HepG2 (cell line): ENCODE measurements around the gene ATPAF2. TPM values are rescaled to one million over a fixed set of nuclear protein-coding genes. Genes with fewer than 3 reads are reported as not detected.
A peak's percentile ranks its signal among the peaks of the same experiment; 100 is the strongest.

Experiments used
- ARNT ChIP-seq: fragments of 450-650 bp; IDR thresholded peaks from 2 replicates; pipeline ENCODE4 v1.6.1; 2017
- ATAD3A ChIP-seq: sonication (generic); formaldehyde crosslinking; IDR thresholded peaks from 2 replicates; pipeline ENCODE4 v1.4.0; 2020; ENCODE audit warnings: missing genetic modification reagents
- CTCF ChIP-seq: sonication (generic); formaldehyde crosslinking; IDR thresholded peaks from 2 replicates; pipeline ENCODE4 v1.5.0; 2020; ENCODE audit warnings: mild to moderate bottlenecking, missing genetic modification reagents, moderate library complexity
- GABPA ChIP-seq, 2 experiments: IDR thresholded peaks; 2 replicates each; pipeline ENCODE4 v1.6.1; 2011 to 2016; ENCODE audit warnings: low read depth in 2 of 2, low read length in 1 of 2, missing biosample characterization in 1 of 2, missing genetic modification characterization in 1 of 2
- GMEB1 ChIP-seq: sonication (generic); formaldehyde crosslinking; IDR thresholded peaks from 2 replicates; pipeline ENCODE4 v1.5.1; 2020; ENCODE audit warnings: missing genetic modification reagents, mild to moderate bottlenecking, borderline replicate concordance
- HBP1 ChIP-seq: IDR thresholded peaks from 2 replicates; pipeline ENCODE4 v1.6.1; 2016; ENCODE audit warnings: low read depth, control low read depth
- HDAC6 ChIP-seq: fragments of 200-600 bp; sonication (generic); IDR thresholded peaks from 2 replicates; pipeline ENCODE4 v1.7.0; 2017; ENCODE audit warnings: mild to moderate bottlenecking, antibody characterized with exemption, low read length, low read depth
- LRRFIP1 ChIP-seq: sonication (generic); formaldehyde crosslinking; conservative IDR thresholded peaks from 2 replicates; pipeline ENCODE4 v1.4.0; 2020; ENCODE audit warnings: missing genetic modification reagents
- NR2F6 ChIP-seq, 2 experiments: IDR thresholded peaks; 2 replicates each; pipeline ENCODE4 v1.6.1; 2016; ENCODE audit warnings: antibody characterized with exemption in 1 of 2, mild to moderate bottlenecking in 1 of 2
- RFX3 ChIP-seq: IDR thresholded peaks from 2 replicates; pipeline ENCODE4 v1.6.1; 2016; ENCODE audit warnings: missing biosample characterization, missing genetic modification reagents
- SMARCE1 ChIP-seq: fragments of 450-650 bp; IDR thresholded peaks from 2 replicates; pipeline ENCODE4 v1.6.1; 2017; ENCODE audit warnings: borderline replicate concordance
- SMYD3 ChIP-seq: sonication (generic); formaldehyde crosslinking; IDR thresholded peaks from 2 replicates; pipeline ENCODE4 v1.8.1; 2023; ENCODE audit warnings: mild to moderate bottlenecking, missing genetic modification reagents
- YEATS4 ChIP-seq: sonication (generic); formaldehyde crosslinking; IDR thresholded peaks from 2 replicates; pipeline ENCODE4 v1.4.0; 2020; ENCODE audit warnings: missing genetic modification reagents, borderline replicate concordance
- ZBTB38 ChIP-seq: sonication (generic); formaldehyde crosslinking; IDR thresholded peaks from 2 replicates; pipeline ENCODE4 v1.5.1; 2020; ENCODE audit warnings: mild to moderate bottlenecking, missing genetic modification reagents
- ZMAT3 ChIP-seq: sonication (generic); formaldehyde crosslinking; conservative IDR thresholded peaks from 2 replicates; pipeline ENCODE4 v1.7.0; 2021; ENCODE audit warnings: missing genetic modification reagents
- ZNF292 ChIP-seq: sonication (generic); formaldehyde crosslinking; IDR thresholded peaks from 2 replicates; pipeline ENCODE4 v1.8.1; 2022; ENCODE audit warnings: mild to moderate bottlenecking, low read depth, missing genetic modification reagents, borderline replicate concordance
- ZNF431 ChIP-seq: sonication (generic); formaldehyde crosslinking; IDR thresholded peaks from 2 replicates; pipeline ENCODE4 v1.9.0; 2022; ENCODE audit warnings: missing genetic modification reagents, low read depth, mild to moderate bottlenecking, borderline replicate concordance
- ZNF878 ChIP-seq: sonication (generic); formaldehyde crosslinking; IDR thresholded peaks from 2 replicates; pipeline ENCODE4 v1.8.1; 2023; ENCODE audit warnings: mild to moderate bottlenecking, missing genetic modification reagents, moderate library complexity
- polyA plus RNA-seq, 8 experiments: library from polyadenylated mRNA; depleted of rRNA in 3 of 8; stranded (reverse) in 7 of 8; unstranded in 1 of 8; fragments of >200 nt; fragmentation: Illumina TruSeq in 4 of 8; extraction: Trizol in 4 of 8; gene quantifications; 2 replicates each; pipeline versions ENCODE4 v1.2.1 to v1.2.3, GENCODE V29; 2011 to 2016; ENCODE audit warnings: low read depth in 4 of 8, missing spikeins in 1 of 8, mixed read lengths in 1 of 8; ENCODE audit not compliant: insufficient read depth in 1 of 8
- total RNA-seq, 5 experiments: library from RNA; depleted of rRNA; stranded (reverse); fragments of >200 nt; fragmentation: Illumina TruSeq; extraction: Trizol; gene quantifications; 2 replicates each; pipeline ENCODE4 v1.2.3, GENCODE V29; 2016; ENCODE audit warnings: low read depth in 1 of 5
- TF ChIP-seq, protein P1 (sequence below): IDR thresholded peaks from 2 replicates; pipeline ENCODE4 v1.6.1; 2016; ENCODE audit warnings: mild to moderate bottlenecking

ATPAF2 gene
- total and polyA plus RNA-seq, 2 of the 13 experiments (the other 11 are each of a cell fraction or from before 2014, with no cell fraction given): 15.0 to 16.5 TPM

GRCh38 chr17:18087610-18088491, 48.9 kb upstream of the ATPAF2 start, which contains the start of gene DRG2 (continued):
- no peak for TF ChIP-seq SMARCE1
- TF ChIP-seq CTCF (CRISPR knock-in tag): peak; percentile 59
- peak; percentile 91 for TF ChIP-seq GABPA (IDR thresholded peaks at IDR 0.05; ENCODE audit: low read depth, low read length)
- TF ChIP-seq GABPA (CRISPR knock-in tag; IDR thresholded peaks at IDR 0.05; ENCODE audit: low read depth): peak; percentile 98
- peak; percentile 95 for TF ChIP-seq ZMAT3 (CRISPR knock-in tag)
- TF ChIP-seq HBP1 (CRISPR knock-in tag): peak; percentile 95
- TF ChIP-seq SMYD3 (CRISPR knock-in tag): 0 out of 2 replicates have a peak, but pooled peaks have one; percentile 81
- peak; percentile 91; the same call in 1 of the 2 replicates for TF ChIP-seq ZNF878 (CRISPR knock-in tag)
- no peak for TF ChIP-seq LRRFIP1 (CRISPR knock-in tag)
- no peak for TF ChIP-seq HDAC6
- no peak for TF ChIP-seq ATAD3A (CRISPR knock-in tag)
- peak; percentile 27; the same call in 1 of the 2 replicates for TF ChIP-seq NR2F6 (IDR thresholded peaks at IDR 0.05)
- TF ChIP-seq NR2F6 (CRISPR knock-in tag; IDR thresholded peaks at IDR 0.05): peak; percentile 78
- TF ChIP-seq ARNT: no peak
- peak; percentile 96; the same call in 1 of the 2 replicates for TF ChIP-seq ZNF292 (CRISPR knock-in tag)
- TF ChIP-seq GMEB1 (CRISPR knock-in tag): peak; percentile 95
- TF ChIP-seq, protein P1, sequence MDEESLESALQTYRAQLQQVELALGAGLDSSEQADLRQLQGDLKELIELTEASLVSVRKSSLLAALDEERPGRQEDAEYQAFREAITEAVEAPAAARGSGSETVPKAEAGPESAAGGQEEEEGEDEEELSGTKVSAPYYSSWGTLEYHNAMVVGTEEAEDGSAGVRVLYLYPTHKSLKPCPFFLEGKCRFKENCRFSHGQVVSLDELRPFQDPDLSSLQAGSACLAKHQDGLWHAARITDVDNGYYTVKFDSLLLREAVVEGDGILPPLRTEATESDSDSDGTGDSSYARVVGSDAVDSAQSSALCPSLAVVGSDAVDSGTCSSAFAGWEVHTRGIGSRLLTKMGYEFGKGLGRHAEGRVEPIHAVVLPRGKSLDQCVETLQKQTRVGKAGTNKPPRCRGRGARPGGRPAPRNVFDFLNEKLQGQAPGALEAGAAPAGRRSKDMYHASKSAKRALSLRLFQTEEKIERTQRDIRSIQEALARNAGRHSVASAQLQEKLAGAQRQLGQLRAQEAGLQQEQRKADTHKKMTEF (CRISPR knock-in tag): peak; percentile 100
- TF ChIP-seq ZBTB38 (CRISPR knock-in tag): peak; percentile 71
- 0 out of 2 replicates have a peak, but pooled peaks have one; percentile 87 for TF ChIP-seq ZNF431 (CRISPR knock-in tag)
- TF ChIP-seq RFX3 (CRISPR knock-in tag): no peak
- TF ChIP-seq YEATS4 (CRISPR knock-in tag): peak; percentile 99
